Uterus (tissue), 4 donors: ENCODE measurements around the gene CCL16. TPM values are rescaled to one million over a fixed set of nuclear protein-coding genes. Genes with fewer than 3 reads are reported as not detected.

Source experiments
- DNase-seq, 2 donors: peaks; one replicate each; pipeline ENCODE4 v3.0.0-alpha.2; 2019 to 2020
- H3K27ac ChIP-seq, 2 donors: fragments of 200-600 bp; sonication (generic); 1 replicate in 1 of 2; 2 replicates in 1 of 2; pipeline ENCODE4 v1.5.1; 2016 to 2018
- H3K27me3 ChIP-seq, 2 donors: fragments of 200-600 bp; sonication (generic); one replicate each; pipeline ENCODE4 v1.5.1; 2018 to 2019; ENCODE audit warnings: control low read depth in 1 of 2
- H3K36me3 ChIP-seq, 2 donors: fragments of 200-600 bp; sonication (generic); one replicate each; pipeline ENCODE4 v1.5.1; 2019; ENCODE audit warnings: control low read depth in 1 of 2
- H3K4me1 ChIP-seq, 2 donors: fragments of 200-600 bp; sonication (generic); one replicate each; pipeline ENCODE4 v1.5.1; 2018 to 2019; ENCODE audit warnings: control low read depth in 1 of 2
- H3K4me3 ChIP-seq, 2 donors: fragments of 200-600 bp; sonication (generic); 1 replicate in 1 of 2; 2 replicates in 1 of 2; pipeline ENCODE4 v1.5.1; 2018 to 2019; ENCODE audit warnings: mild to moderate bottlenecking in 1 of 2
- H3K9me3 ChIP-seq, 2 donors: fragments of 200-600 bp; sonication (generic); one replicate each; pipeline ENCODE4 v1.5.1; 2019; ENCODE audit warnings: control low read depth in 1 of 2
- CTCF ChIP-seq, 4 experiments: fragments of 200-600 bp in 2 of 4; fragments of 450-650 bp in 2 of 4; sonication (generic) in 2 of 4; IDR thresholded peaks; one replicate each; pipeline ENCODE4 v1.5.1; 2016 to 2019; ENCODE audit warnings: antibody characterized with exemption in 4 of 4, mild to moderate bottlenecking in 2 of 4, moderate library complexity in 1 of 4
- POLR2A ChIP-seq, 2 donors: fragments of 450-650 bp; IDR thresholded peaks; one replicate each; pipeline ENCODE4 v1.6.1; 2016; ENCODE audit warnings: antibody characterized with exemption in 2 of 2, mild to moderate bottlenecking in 1 of 2, moderate library complexity in 1 of 2
- intact Hi-C: fragments of 100-400 bp; cut with DNase I; formaldehyde crosslinking; loops from one replicate; pipeline ENCODE4 v1.15.1; 2023; ENCODE audit warnings: low total_unique reads
- total RNA-seq, 4 donors: library from RNA; depleted of rRNA in 3 of 4; stranded (reverse); fragments of >200 nt in 3 of 4; gene quantifications; one replicate each; pipeline versions ENCODE4 v1.1.0 to v1.2.4, GENCODE V29; 2014 to 2023
- donor health status: DM: yes; HTN: yes; CAD: no.

Gene CCL16
- total RNA-seq, 4 donors from 2014 or later = 1.6 TPM; not detected in 3

- peak; percentile 33 to 70 for DNase-seq
- H3K36me3 ChIP-seq = no peaks in the 10 kb centered on the region
- intact Hi-C loops = no loop called here
- H3K27me3 ChIP-seq = no peaks in the 10 kb centered on the region
- H3K27ac ChIP-seq = no peak overlapping the region
- H3K9me3 ChIP-seq = no peaks in the 10 kb centered on the region
- H3K4me3 ChIP-seq = no peak overlapping the region
- TF ChIP-seq POLR2A (IDR thresholded peaks at IDR 0.05) (no peak), CTCF (IDR thresholded peaks at IDR 0.05) (peak; percentile 48 to 82 (median 64))
- no peaks in the 10 kb centered on the region for H3K4me1 ChIP-seq
Measured at GRCh38 chr17:35969558-35970380, 11.5 kb downstream of the CCL16 start.

GRCh38 chr17:35968520-35969054 is 12.7 kb downstream of the CCL16 start:
- no peak for DNase-seq
- intact Hi-C loops = no loop called here
- no peak for TF ChIP-seq CTCF (IDR thresholded peaks at IDR 0.05)
- no peak for TF ChIP-seq POLR2A (IDR thresholded peaks at IDR 0.05)

GRCh38 chr17:35965272-35965671 is 16.0 kb downstream of the CCL16 start:
- no peak for TF ChIP-seq POLR2A (IDR thresholded peaks at IDR 0.05)
- no peak for TF ChIP-seq CTCF (IDR thresholded peaks at IDR 0.05)

More at GRCh38 chr17:35968520-35969054, 12.7 kb downstream of the CCL16 start:
- Histone ChIP-seq H3K27ac (no peak overlapping the region), H3K4me1 (no peaks in the 10 kb centered on the region), H3K4me3 (no peak overlapping the region), H3K27me3 (no peaks in the 10 kb centered on the region), H3K9me3 (no peaks in the 10 kb centered on the region), H3K36me3 (no peaks in the 10 kb centered on the region)

GRCh38 chr17:35963663-35964062 is 17.6 kb downstream of the CCL16 start:
- H3K36me3 ChIP-seq = no peaks in the 10 kb centered on the region
- no peaks in the 10 kb centered on the region for H3K9me3 ChIP-seq
- TF ChIP-seq CTCF (IDR thresholded peaks at IDR 0.05) = no peak
- no peak overlapping the region for H3K27ac ChIP-seq
- H3K4me1 ChIP-seq = no peaks in the 10 kb centered on the region
- intact Hi-C loops = no loop called here
- H3K27me3 ChIP-seq = no peaks in the 10 kb centered on the region
- no peak overlapping the region for H3K4me3 ChIP-seq
- DNase-seq = no peak

More at GRCh38 chr17:35965272-35965671, 16.0 kb downstream of the CCL16 start:
- H3K27me3 ChIP-seq = no peaks in the 10 kb centered on the region
- intact Hi-C loops = no loop called here
- no peaks in the 10 kb centered on the region for H3K4me1 ChIP-seq
- no peak overlapping the region for H3K4me3 ChIP-seq
- no peaks in the 10 kb centered on the region for H3K9me3 ChIP-seq
- no peak overlapping the region for H3K27ac ChIP-seq
- no peak for DNase-seq
- H3K36me3 ChIP-seq = no peaks in the 10 kb centered on the region

GRCh38 chr17:35953720-35954119 is 27.6 kb downstream of the CCL16 start:
- DNase-seq = no peak
- Histone ChIP-seq H3K4me1 (no peaks in the 10 kb centered on the region), H3K36me3 (no peaks in the 10 kb centered on the region), H3K4me3 (no peak overlapping the region), H3K9me3 (no peaks in the 10 kb centered on the region), H3K27ac (no peak overlapping the region), H3K27me3 (no peaks in the 10 kb centered on the region)
- intact Hi-C loops = no loop called here
- TF ChIP-seq CTCF (IDR thresholded peaks at IDR 0.05) (no peak), POLR2A (IDR thresholded peaks at IDR 0.05) (no peak)
